NCI-H69 (cell line): ENCODE measurements around the gene FSHB.
"Not testable (repeated sequence)": the region's sequence is repeated elsewhere in the genome, so short reads cannot be mapped to it uniquely, and the experiment has no call there.

Source experiments
- DNase-seq: peaks from one replicate; lab custom pipeline; 2025; lab: John Stamatoyannopoulos, UW

Gene FSHB

DNA sequence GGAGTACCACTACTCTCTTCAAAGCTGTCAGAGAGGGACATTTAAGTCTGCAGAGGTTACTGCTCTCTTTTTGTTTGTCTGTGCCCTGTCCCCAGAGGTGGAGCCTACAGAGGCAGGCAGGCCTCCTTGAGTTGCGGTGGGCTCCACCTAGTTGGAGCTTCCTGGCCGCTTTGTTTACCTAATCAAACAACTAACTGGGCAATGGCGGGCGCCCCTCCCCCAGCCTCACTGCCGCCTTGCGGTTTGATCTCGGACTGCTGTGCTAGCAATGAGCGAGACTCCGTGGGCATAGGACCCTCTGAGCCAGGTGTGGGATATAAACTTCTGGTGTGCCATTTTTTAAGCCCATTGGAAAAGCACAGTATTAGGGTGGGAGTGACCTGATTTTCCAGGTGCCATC lies 37.8 kb downstream of the FSHB start:
- not testable (repeated sequence) for DNase-seq

DNA sequence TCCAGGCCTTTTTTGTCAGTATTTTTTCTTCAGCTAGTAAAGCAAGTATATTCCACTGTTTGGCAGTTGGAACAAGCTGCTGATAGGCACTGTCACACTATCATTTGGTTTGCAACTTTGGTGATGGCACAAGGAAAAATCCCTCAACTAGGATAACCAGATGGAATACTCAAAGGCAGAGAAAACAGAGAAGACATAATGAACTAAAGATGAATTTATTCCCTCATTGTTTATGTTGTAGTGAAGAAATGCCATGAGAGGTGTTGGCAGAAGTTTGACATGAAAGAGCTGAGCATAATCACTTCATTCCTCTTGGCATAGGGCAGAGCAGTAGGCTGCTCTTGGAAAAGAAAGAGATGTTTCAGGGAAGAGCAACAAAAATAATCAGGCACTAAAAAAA lies 39.9 kb downstream of the FSHB start:
- DNase-seq: no peak

DNA sequence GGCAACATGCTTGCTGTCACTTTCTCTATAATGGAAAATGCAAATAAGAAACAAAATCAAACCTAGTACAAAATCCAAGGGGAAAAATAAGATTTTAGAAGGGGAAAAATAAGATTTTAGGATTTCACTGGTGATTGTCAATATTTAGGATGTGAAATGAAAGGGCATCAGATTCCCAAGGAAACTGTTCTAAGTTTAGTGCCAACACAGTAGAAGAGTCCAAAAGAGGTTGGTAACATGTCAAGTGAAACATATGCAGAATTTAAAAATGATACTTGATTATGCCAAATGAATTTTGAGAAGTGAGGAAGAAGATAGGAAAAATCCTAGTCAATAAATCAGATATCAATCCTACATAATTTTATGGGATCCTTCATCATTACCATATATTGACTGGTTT lies 46.4 kb downstream of the FSHB start:
- DNase-seq: no peak

DNA sequence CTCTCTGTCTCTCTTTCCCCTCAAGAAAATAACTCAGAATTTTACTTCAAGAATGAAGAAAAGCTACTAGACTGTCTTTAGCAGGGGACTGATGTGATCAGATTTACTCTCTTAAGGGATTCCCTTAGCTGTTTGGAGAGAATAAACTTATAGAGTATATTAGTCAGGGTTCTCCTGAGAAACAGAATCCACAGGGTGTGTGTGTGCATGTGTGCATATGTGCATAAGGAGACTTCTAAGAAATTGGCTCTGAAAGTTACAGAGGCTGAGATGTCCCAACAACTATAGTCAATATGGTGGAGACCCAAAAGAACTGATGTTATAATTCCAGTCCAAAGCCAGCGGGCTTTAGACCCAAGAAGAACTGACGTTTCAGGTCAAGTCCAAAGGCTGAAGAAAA lies 49.0 kb downstream of the FSHB start:
- no peak for DNase-seq

DNA sequence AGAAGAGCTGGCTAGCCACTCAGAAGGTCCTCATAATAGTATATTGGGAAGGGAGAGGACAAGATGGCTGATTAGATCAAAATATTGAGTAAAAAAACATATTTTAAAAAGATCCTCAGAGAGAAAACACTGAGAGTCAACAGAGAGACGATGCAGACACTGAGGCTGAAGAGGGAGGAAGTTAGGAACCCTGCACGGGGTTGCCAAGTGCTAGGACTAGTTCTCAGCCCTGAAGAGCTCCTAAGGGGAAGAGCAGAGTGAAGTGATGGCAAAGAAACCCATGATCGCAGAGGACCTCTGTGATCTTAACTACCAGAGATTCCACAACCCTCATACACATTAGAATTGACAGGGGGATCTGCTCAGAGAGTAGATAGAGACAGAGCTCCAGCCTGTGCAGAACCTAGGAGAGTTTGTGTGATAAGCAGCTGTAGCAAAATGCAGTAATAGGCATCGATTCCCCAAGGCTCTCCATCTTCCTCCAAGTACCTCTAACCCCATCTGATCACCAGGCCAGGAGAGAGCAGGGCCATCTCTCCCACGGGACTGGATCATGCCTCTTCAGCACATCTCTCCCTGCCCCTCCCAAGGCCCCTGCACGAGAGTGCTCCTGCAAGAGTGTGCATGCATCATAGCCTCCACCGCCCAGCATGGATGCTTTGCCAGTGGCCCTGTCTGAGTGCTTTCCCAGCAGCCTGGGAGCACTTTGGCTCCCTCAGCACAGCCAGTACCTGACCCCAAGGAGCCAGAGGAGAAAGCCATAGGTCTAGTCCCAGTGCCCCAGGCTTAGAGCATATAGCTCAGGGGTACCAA lies 50.9 kb downstream of the FSHB start:
- peak; percentile 21 for DNase-seq

DNA sequence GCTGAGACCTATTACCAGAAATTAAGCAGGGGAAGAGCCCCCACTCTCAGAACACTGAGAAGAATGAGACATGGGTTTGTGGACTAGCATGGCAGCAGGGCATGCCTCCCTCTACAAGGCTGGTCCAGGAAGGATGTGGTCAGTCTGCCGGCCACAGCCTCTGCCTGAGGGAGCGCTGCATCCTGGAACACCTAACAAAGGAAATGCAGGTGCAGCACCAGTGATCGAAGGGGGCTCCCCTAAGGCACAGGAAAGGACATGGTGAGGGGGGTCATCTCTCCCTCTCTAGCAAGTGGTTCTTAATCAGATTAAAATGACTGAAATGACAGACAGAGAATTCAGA lies 51.4 kb downstream of the FSHB start:
- no peak for DNase-seq
